Left renal cortex interstitium (tissue), 4 donors: ENCODE results near the gene DNAH12. TPM values are rescaled to one million over a fixed set of nuclear protein-coding genes. Genes with fewer than 3 reads are reported as not detected.
"Not testable (repeated sequence)": the region's sequence is repeated elsewhere in the genome, so short reads cannot be mapped to it uniquely, and the experiment has no call there.

Experiments
- DNase-seq, 4 donors: peaks; one replicate each; pipeline ENCODE4 v3.0.0-alpha.2; 2013; ENCODE audit warnings: low read depth in 4 of 4, low spot score in 2 of 4, missing footprints in 1 of 4
- polyA plus RNA-seq, 4 donors: library from polyadenylated mRNA; unstranded; fragments of 120-200 nt; gene quantifications; one replicate each; pipeline ENCODE4 v1.2.1, GENCODE V29; 2013; ENCODE audit not compliant: insufficient read length in 4 of 4

DNAH12 gene
- polyA plus RNA-seq, 4 donors: 0.89 to 2.3 (median 1.4) TPM

- DNase-seq: no peak
Measured at GRCh38 chr3:57545636-57546268, 1.6 kb upstream of the DNAH12 start.

GRCh38 chr3:57538465-57538864, 5.7 kb downstream of the DNAH12 start:
- no peak for DNase-seq

- DNase-seq: no peak
Measured at GRCh38 chr3:57530071-57530608, 14.0 kb downstream of the DNAH12 start.

- DNase-seq: no peak
Measured at GRCh38 chr3:57518276-57518915, 25.7 kb downstream of the DNAH12 start.

- no peak for DNase-seq
Measured at GRCh38 chr3:57512166-57512565, 32.0 kb downstream of the DNAH12 start.

GRCh38 chr3:57505901-57506300, 38.2 kb downstream of the DNAH12 start:
- DNase-seq: no peak

- DNase-seq: no peak
Measured at GRCh38 chr3:57500506-57500905, 43.6 kb downstream of the DNAH12 start.

GRCh38 chr3:57497904-57498303, 46.2 kb downstream of the DNAH12 start:
- no peak for DNase-seq

GRCh38 chr3:57484563-57484962, 59.6 kb downstream of the DNAH12 start:
- DNase-seq: no peak

- DNase-seq: not testable (repeated sequence)
Measured at GRCh38 chr3:57477193-57477592, 67.0 kb downstream of the DNAH12 start.

GRCh38 chr3:57464801-57465200, 79.3 kb downstream of the DNAH12 start:
- no peak for DNase-seq

- no peak for DNase-seq
Measured at GRCh38 chr3:57464011-57464410, 80.1 kb downstream of the DNAH12 start.

GRCh38 chr3:57451150-57451846, 92.8 kb downstream of the DNAH12 start:
- no peak for DNase-seq

- not testable (repeated sequence) for DNase-seq
Measured at GRCh38 chr3:57449276-57449847, 94.8 kb downstream of the DNAH12 start.

GRCh38 chr3:57448489-57448888, 95.7 kb downstream of the DNAH12 start:
- DNase-seq: not testable (repeated sequence)

GRCh38 chr3:57446318-57446841, 97.8 kb downstream of the DNAH12 start:
- DNase-seq: no peak

GRCh38 chr3:57444469-57444868, 99.7 kb downstream of the DNAH12 start:
- DNase-seq: no peak

- DNase-seq: not testable (repeated sequence)
Measured at GRCh38 chr3:57440144-57440543, 104.0 kb downstream of the DNAH12 start.

- DNase-seq: not testable (repeated sequence)
Measured at GRCh38 chr3:57438460-57438859, 105.7 kb downstream of the DNAH12 start.

GRCh38 chr3:57436195-57436761, 107.9 kb downstream of the DNAH12 start:
- DNase-seq: no peak

GRCh38 chr3:57434041-57434440, 110.1 kb downstream of the DNAH12 start:
- peak in 2 of 4 donors; percentile 3 to 7 for DNase-seq
